Activated CD4-positive, alpha-beta T cell treated with anti-CD3 and anti-CD28 coated beads for 48 hours (primary cell): ENCODE data around the gene TMEM131.

Source experiments
- DNase-seq: peaks from one replicate; pipeline ENCODE4 v3.0.0-alpha.2; 2020

The TMEM131 gene

GRCh38 chr2:98016908-98017670, 21.3 kb upstream of the TMEM131 start:
- no peak for DNase-seq

- DNase-seq: no peak
These were observed 19.9 kb upstream of the TMEM131 start for GRCh38 chr2:98015671-98016070.

GRCh38 chr2:98014379-98014778, 18.6 kb upstream of the TMEM131 start:
- DNase-seq: no peak

GRCh38 chr2:98013407-98014042, 17.8 kb upstream of the TMEM131 start:
- DNase-seq: peak; percentile 62

- peak; percentile 73 for DNase-seq
These were observed 16.8 kb upstream of the TMEM131 start for GRCh38 chr2:98012561-98012991.

GRCh38 chr2:98009887-98010760, 14.4 kb upstream of the TMEM131 start:
- DNase-seq: no peak

- no peak for DNase-seq
These were observed 12.7 kb upstream of the TMEM131 start for GRCh38 chr2:98008415-98008814.

GRCh38 chr2:98006378-98006777, 10.6 kb upstream of the TMEM131 start:
- no peak for DNase-seq

- DNase-seq: no peak
These were observed 8.9 kb upstream of the TMEM131 start for GRCh38 chr2:98004613-98005012.

GRCh38 chr2:98004047-98004446, 8.3 kb upstream of the TMEM131 start:
- DNase-seq: no peak

- DNase-seq: no peak
These were observed 3.8 kb upstream of the TMEM131 start for GRCh38 chr2:97999536-97999935.

GRCh38 chr2:97998431-97999005, 2.8 kb upstream of the TMEM131 start:
- DNase-seq: no peak

- DNase-seq: no peak
These were observed 2.1 kb upstream of the TMEM131 start for GRCh38 chr2:97997784-97998392.

- no peak for DNase-seq
These were observed 931 bp upstream of the TMEM131 start for GRCh38 chr2:97996679-97997078.

- peak; percentile 58 for DNase-seq
These were observed 568 bp downstream of the TMEM131 start for GRCh38 chr2:97995026-97995733.

GRCh38 chr2:97994476-97994875, 1.3 kb downstream of the TMEM131 start:
- no peak for DNase-seq

- DNase-seq: no peak
These were observed 1.8 kb downstream of the TMEM131 start for GRCh38 chr2:97993926-97994325.

GRCh38 chr2:97992836-97993825, 2.6 kb downstream of the TMEM131 start:
- DNase-seq: no peak

GRCh38 chr2:97991081-97991856, 4.5 kb downstream of the TMEM131 start:
- DNase-seq: no peak

GRCh38 chr2:97988722-97989121, 7.0 kb downstream of the TMEM131 start:
- DNase-seq: no peak
